Measurements from ENCODE around the gene PDE4D.
A peak's percentile ranks its signal among the peaks of the same experiment; 100 is the strongest.
"Not testable (repeated sequence)": the region's sequence is repeated elsewhere in the genome, so short reads cannot be mapped to it uniquely, and the experiment has no call there.

PDE4D gene

DNA sequence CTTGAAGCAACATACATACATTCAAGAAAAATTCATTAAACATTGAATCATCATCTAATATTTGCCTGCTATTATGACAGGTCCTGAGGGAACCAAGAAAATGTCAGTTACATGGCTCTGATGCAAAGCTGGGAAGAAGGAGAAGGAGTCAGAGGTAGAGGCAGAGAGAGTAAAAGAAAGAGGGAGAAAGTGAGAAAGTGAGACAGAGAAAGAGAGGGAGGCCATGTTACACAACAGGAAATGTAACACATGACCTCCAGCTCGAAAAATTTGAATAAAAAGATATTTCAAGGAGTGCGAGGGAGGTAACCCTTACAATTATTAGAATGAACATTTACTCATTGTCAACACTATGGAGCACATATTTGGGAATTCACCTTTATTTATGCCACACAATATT lies 189.7 kb downstream of the PDE4D start:
- no peak for DNase-seq (ENCODE audit: low spot score)

DNA sequence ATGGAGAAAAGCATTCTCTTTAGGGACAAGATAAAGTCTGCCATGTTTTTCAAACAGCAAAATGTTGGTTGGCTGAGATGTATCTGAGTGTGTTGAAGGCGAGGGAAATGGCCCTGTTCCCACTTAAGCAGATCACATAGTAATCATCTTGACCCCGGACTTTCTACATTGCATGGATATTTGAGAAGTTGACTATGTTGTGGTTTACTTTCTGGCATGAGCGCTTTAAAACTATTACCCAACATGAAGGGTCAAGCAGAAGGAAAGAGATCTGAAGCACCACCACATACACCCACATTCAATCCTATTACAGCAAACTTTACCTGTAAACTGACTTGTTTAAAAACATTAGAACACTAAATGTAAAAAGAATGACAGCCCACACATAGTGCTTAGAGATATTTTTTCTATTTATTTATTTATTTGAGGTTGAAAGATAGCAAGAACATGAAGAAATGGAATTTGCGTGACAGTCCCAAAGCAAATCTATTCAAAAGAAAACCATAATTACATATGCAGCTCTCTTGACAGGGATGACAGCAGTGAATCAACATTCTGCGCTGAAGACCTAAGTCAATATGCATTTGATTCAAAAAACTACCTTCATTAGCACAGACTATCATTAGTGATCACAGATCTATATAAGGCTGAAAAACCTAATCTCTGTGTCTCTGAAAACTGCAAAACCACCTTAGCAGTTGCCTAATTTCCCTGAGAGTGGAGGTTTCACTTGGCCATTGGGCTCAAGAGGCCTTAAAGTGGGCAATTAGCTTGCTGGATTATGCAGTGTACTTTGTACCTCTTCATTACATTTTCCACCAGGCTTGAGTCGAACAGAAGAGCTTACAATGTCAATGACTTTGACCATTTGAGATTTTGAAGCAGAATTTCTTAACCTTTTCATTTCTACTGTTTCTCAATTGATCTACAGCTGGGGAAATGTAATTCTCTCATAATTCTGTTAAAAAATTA lies 195.0 kb downstream of the PDE4D start:
- DNase-seq (ENCODE audit: low spot score): no peak

GRCh38 chr5:59694411-59694810 lies 199.1 kb downstream of the PDE4D start:
- no peak for DNase-seq (ENCODE audit: low spot score)

GRCh38 chr5:59693492-59694309 lies 199.8 kb downstream of the PDE4D start:
- no peak for DNase-seq (ENCODE audit: low spot score)

- DNase-seq (ENCODE audit: low spot score): no peak
Measured at GRCh38 chr5:59685793-59686192, 207.7 kb downstream of the PDE4D start.

GRCh38 chr5:59685191-59685530 lies 208.4 kb downstream of the PDE4D start:
- DNase-seq (ENCODE audit: low spot score): no peak

DNA sequence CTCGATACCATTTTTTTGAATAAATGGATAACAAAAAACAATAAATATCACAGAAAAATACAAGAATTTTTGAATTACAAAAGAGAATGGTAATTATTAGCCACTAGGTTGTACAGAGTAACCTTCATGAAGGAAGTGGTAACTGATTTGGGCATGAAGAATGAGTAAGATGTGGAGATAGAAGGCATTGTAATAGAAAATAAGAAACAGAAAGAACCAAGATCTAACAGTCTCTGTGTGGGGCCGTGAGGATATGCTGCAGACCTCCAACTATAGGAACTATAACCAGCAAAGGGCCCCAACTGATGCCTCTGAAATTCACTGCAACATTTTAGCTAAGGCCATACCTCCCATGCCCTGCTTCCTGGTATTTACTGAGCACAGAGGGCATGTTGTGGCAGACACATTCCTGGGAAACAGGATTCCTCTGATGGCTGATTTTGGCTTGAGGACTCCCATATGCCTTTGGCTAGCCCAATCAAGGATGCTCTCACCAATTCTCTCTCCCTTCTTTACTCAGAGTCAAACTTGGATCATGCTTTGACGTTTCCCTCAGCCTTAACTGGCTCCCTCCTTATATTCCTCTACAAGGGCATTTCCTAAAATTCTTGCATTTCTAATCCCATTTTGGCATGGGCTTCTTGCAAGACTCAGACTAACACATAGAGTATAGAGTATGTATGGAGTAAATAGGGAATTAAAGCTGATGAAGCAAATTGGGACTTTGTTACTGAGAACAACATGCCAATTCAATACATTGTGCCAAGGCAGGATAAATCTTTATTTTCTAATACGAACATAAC lies 208.9 kb downstream of the PDE4D start:
- no peak for DNase-seq (ENCODE audit: low spot score)

- DNase-seq (ENCODE audit: low spot score): no peak
Measured at GRCh38 chr5:59683311-59683710, 210.2 kb downstream of the PDE4D start.

DNA sequence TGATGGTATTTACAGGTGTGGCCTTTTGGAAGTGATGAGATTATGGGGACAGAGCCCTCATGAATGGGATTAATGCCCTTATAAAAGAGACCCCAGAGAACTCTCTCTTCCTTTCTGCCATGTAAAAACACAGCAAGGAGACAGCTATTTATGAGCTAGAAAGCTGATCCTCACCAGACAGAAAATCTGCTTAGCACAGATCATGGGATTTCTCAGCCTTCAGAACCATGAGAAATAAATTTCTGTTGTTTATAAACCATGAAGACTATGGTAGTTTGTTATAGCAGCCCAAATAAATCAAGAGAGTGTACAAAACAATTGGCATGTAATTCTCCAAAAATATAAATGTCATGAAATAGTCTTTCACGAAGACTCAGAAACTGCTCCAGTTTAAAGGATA lies 211.0 kb downstream of the PDE4D start:
- no peak for DNase-seq (ENCODE audit: low spot score)

- DNase-seq (ENCODE audit: low spot score): no peak
Measured at GRCh38 chr5:59678943-59679342, 214.6 kb downstream of the PDE4D start.

- no peak for DNase-seq (ENCODE audit: low spot score)
Measured at GRCh38 chr5:59674763-59675162, 218.8 kb downstream of the PDE4D start.

DNA sequence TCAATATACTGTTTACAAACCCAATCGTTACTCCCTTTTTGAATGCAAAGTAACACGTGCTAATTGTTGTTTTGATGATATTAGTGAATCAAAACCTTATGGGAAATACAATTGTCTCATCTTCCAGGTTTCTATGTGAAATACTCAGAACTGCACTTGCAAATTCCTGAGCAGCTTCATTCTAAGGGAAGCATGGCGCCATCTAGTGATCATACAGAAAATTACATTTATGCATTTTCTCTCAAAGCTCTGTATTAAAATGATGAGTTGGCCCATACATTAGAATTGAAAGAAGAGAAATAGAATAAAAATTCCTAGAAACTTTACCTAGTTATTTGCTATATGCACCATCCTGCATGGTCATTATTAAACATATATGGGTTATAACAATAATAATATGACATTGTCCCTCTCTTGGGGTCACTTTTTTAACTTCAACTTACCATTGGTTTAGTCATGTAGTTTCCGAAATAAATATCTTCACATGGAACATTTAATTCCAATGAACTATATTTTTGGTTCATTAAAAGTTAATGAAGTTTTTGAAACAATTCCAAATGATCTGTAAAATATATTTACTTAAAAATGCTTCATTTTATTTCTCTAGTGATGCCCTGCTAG lies 220.0 kb downstream of the PDE4D start:
- peak; percentile 48 for DNase-seq (ENCODE audit: low spot score)

DNA sequence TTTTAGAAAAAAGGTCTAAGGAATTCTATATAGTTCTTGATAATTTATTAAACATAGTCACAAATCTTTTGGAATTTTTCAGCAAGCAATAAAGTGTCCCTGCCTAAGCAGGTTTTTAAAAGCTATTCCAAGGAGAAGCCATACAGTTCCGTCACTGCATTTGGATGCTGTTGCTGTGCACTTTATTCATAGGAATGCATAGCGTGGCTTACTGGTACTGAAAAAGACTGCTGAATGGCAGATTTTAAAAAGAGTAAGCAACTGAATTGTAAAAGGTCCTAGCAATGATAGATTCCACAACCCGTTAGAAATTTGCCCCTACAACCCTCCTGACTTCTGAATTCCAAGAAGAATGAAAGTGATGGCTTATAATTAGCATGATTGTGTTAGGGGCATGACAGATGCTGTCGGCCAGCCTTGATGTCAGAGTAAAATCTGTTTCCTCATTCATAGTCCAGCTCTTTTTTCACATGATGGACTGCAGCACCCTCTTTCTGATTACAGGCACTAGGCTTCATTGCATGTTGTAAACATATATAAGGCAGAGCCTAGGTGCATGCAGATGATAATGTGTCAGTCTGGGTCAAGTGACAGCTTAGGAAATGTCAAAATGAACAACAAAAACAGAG lies 227.0 kb downstream of the PDE4D start:
- DNase-seq (ENCODE audit: low spot score): no peak

DNA sequence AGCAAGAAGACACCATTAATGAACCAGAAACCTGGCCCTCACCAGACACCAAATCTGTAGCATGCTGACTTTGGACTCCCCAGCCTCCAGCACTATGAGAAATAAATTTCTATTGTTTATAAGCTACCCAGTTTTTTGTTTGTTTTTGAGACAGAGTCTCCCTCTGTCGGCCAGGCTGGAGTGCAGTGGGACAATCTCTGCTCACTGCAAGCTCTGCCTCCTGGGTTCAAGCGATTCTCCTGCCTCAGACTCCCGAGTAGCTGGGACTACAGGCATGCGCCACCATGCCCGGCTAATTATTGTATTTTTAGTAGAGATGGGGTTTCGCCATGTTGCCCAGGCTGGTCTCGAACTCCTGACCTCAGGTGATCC lies 227.7 kb downstream of the PDE4D start:
- not testable (repeated sequence) for DNase-seq (ENCODE audit: low spot score)

DNA sequence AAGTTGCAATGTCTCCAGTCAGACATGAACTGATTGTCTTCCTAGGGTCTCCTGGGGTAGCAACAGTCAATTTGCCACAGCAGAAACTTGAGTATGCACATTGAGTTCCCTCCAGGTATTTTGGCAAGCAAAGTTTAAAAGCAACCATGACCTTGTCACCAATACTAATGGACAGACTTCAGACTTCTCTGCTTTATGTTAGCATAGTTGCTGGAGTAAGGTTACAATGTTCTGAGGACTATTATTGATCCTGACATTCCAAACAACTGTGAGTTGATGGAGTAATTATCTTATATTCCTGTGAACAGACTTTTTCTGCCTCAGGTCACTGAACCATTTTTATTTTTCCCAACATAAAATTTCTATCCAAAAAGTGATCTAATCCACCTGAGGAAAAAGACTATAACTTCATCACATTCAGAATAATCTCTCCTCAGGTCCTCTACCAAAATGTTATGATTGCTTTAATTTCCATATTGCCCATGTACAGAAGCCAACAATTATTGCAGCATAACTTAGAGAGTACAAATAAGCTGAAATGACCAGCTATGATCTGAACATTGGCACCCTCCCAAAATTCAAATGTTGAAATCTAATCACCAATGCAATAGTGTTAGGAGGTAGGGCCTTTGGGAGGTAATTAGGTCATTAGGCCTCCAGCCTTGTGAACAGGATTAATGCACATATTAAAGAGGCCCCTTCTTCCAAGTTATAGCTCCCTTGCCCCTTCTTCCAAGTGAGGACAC lies 228.3 kb downstream of the PDE4D start:
- no peak for DNase-seq (ENCODE audit: low spot score)

- no peak for DNase-seq (ENCODE audit: low spot score)
Measured at GRCh38 chr5:59661954-59662615, 231.4 kb downstream of the PDE4D start.

DNA sequence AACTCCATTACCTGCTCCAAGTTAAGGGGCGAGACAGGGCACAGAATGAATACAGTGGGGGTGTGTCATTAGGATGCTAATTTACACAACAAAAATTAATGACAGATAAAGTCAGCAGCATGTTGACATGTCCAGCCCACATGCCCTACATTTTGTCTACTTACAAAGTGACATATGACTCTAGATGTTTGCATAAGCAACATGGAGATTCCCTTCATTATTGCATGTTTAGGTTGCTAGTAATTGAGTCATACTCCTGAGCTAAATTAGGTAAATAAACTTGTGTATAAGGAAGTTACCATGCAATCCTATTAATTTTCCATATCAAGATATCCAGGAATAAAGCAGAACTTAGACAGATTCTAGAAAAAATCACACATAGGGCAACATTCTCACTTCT lies 232.2 kb downstream of the PDE4D start:
- no peak for DNase-seq (ENCODE audit: low spot score)

DNA sequence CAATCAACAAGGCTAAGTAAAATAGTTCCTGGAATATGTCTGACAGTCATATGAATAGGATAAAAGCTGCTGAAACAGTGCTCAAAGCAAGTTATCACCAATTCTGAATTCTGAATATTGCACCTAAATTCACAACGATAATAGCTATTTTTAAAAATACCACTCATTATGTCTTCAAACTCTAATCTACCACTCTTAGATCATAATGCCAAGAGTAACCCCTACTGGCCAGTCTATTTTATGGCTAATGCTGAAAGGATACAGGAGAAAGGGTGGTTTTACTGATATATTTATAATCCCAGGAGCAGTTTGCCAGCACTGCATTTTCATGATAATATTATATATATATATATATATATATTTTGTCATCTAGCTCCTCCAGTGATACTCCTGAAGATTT lies 232.8 kb downstream of the PDE4D start:
- DNase-seq (ENCODE audit: low spot score): no peak

DNA sequence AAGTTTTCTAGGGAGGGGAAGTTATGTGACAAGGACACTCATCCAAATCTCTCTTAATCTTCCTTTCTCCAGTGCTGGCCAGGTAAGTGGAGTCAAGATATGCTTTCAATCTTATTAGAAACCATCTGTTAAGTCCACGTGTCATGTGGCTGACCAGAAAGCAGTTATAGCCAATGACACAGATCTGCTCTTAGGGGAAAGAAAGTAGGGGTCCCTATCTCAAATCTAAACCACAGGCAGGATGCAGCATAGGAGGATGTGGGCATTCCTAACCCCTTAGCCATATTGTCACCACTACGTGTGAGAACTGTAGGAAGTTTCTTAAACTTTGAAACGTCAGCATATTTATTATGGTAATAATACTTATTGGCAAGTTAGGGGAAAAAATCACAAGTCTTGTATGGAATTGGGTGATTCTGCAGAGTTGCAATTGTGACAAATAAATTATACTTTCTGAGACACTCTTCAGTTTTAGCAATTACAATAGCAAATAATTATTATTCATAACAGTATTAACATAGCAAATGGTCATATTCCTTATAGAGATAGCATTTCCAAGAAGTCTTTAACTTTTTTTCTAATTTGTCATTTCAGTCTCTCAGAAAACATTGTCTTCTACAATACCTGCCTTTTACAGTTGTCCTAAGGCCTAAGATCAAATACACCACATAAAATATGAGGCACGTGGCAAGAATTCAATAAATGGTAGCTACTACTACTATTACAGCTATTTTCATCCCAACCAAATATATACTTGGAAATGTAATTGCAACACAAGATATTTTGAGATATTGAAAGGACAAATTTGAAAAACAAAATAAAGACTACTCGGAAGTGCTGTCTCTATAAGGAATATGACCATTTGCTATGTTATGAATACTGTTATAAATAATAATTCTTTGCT lies 236.9 kb downstream of the PDE4D start:
- no peak for DNase-seq (ENCODE audit: low spot score)

Data from hematopoietic multipotent progenitor cell treated with erythropoietin and hydrocortisone succinate and interleukin-3 and kit ligand, for 15 days (in vitro differentiated cells).